ENCODE measurements around the gene SDK2. TPM values are rescaled to one million over a fixed set of nuclear protein-coding genes. Genes with fewer than 3 reads are reported as not detected.

Gene SDK2, protein sequence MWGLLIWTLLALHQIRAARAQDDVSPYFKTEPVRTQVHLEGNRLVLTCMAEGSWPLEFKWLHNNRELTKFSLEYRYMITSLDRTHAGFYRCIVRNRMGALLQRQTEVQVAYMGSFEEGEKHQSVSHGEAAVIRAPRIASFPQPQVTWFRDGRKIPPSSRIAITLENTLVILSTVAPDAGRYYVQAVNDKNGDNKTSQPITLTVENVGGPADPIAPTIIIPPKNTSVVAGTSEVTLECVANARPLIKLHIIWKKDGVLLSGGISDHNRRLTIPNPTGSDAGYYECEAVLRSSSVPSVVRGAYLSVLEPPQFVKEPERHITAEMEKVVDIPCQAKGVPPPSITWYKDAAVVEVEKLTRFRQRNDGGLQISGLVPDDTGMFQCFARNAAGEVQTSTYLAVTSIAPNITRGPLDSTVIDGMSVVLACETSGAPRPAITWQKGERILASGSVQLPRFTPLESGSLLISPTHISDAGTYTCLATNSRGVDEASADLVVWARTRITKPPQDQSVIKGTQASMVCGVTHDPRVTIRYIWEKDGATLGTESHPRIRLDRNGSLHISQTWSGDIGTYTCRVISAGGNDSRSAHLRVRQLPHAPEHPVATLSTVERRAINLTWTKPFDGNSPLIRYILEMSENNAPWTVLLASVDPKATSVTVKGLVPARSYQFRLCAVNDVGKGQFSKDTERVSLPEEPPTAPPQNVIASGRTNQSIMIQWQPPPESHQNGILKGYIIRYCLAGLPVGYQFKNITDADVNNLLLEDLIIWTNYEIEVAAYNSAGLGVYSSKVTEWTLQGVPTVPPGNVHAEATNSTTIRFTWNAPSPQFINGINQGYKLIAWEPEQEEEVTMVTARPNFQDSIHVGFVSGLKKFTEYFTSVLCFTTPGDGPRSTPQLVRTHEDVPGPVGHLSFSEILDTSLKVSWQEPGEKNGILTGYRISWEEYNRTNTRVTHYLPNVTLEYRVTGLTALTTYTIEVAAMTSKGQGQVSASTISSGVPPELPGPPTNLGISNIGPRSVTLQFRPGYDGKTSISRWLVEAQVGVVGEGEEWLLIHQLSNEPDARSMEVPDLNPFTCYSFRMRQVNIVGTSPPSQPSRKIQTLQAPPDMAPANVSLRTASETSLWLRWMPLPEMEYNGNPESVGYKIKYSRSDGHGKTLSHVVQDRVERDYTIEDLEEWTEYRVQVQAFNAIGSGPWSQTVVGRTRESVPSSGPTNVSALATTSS (N-terminal part only)
- 10 to 100 TPM; 16.5 to 26.3 TPM for total RNA-seq

- intact Hi-C loops (cut with DNase I) = no loop called here
- TF ChIP-seq POLR2A (IDR thresholded peaks at IDR 0.05) = peak; percentile 19
- no peak for TF ChIP-seq POLR2AphosphoS5 (IDR thresholded peaks at IDR 0.05)
- under 1% methylated on average over 62 of the region's 105 CpGs for WGBS
Measured at GRCh38 chr17:73644145-73645049, at the start of gene SDK2. Gene SDK2, minus strand, starts transcription at chr17:73644445. Its CDS starts 357 bp downstream, at chr17:73644088.

GRCh38 chr17:73693071-73693470 is 48.8 kb upstream of the SDK2 start:
- no peaks in the 10 kb centered on the region for H3K4me1 ChIP-seq (replicated peaks)
- H3K27ac ChIP-seq = no peak overlapping the region
- H3K9me3 ChIP-seq = no peaks in the 10 kb centered on the region
- DNase-seq (ENCODE audit: low spot score) = no peak
- 85% methylated on average over 12 of the region's 12 CpGs for WGBS
- no peak overlapping the region for H3K4me3 ChIP-seq
- H3K36me3 ChIP-seq = no peaks in the 10 kb centered on the region
- TF ChIP-seq POLR2A (IDR thresholded peaks at IDR 0.05) = no peak
- H3K27me3 ChIP-seq (replicated peaks; ENCODE audit: insufficient read depth) = no peaks in the 10 kb centered on the region
- intact Hi-C loops (cut with DNase I) = no loop called here

More at GRCh38 chr17:73644145-73645049, at the start of gene SDK2:
- Histone ChIP-seq H3K27me3 (replicated peaks; ENCODE audit: insufficient read depth) (no peaks in the 10 kb centered on the region), H3K36me3 (no peaks in the 10 kb centered on the region), H3K9me3 (no peaks in the 10 kb centered on the region), H3K27ac (peak within 1 kb of the TSS; percentile 82 to 84), H3K4me3 (peak within 1 kb of the TSS; percentile 50 to 57), H3K4me1 (replicated peaks) (peaks cover 11% of the 10 kb centered on the region)
- peak; percentile 18 for DNase-seq (ENCODE audit: low spot score)

DNA sequence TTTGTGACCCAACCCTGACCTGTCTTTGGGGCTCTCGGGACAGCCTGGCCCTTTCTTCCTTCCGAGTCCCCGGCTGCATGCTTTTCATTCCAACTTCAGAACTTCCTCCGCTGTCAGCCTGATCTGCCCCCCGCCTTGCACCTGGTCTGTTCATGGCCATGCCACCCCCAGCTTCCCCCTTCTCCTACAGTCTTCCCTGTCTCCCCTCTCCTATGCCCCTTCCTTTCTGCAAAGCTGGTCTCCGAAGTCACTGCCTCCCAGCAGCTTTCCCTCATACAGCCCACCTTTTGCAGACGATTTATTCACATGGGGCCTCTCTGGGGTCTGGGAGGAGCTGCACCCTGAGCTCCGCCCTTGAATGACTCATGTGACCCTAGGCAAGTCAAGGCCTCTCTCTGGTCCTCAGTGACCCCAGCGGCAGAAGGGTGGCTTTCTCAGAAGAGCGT is 47.1 kb upstream of the SDK2 start:
- DNase-seq (ENCODE audit: low spot score) = no peak
- no peaks in the 10 kb centered on the region for H3K9me3 ChIP-seq
- 63% methylated on average over 10 of the region's 10 CpGs for WGBS
- TF ChIP-seq, protein P1, sequence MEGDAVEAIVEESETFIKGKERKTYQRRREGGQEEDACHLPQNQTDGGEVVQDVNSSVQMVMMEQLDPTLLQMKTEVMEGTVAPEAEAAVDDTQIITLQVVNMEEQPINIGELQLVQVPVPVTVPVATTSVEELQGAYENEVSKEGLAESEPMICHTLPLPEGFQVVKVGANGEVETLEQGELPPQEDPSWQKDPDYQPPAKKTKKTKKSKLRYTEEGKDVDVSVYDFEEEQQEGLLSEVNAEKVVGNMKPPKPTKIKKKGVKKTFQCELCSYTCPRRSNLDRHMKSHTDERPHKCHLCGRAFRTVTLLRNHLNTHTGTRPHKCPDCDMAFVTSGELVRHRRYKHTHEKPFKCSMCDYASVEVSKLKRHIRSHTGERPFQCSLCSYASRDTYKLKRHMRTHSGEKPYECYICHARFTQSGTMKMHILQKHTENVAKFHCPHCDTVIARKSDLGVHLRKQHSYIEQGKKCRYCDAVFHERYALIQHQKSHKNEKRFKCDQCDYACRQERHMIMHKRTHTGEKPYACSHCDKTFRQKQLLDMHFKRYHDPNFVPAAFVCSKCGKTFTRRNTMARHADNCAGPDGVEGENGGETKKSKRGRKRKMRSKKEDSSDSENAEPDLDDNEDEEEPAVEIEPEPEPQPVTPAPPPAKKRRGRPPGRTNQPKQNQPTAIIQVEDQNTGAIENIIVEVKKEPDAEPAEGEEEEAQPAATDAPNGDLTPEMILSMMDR (IDR thresholded peaks at IDR 0.05) = no peak
- TF ChIP-seq POLR2A (IDR thresholded peaks at IDR 0.05) (no peak), POLR2AphosphoS5 (IDR thresholded peaks at IDR 0.05) (no peak)
- H3K4me3 ChIP-seq = no peak overlapping the region
- no peaks in the 10 kb centered on the region for H3K27me3 ChIP-seq (replicated peaks; ENCODE audit: insufficient read depth)
- H3K27ac ChIP-seq = no peak overlapping the region
- H3K36me3 ChIP-seq = no peaks in the 10 kb centered on the region
- intact Hi-C loops (cut with DNase I) = no loop called here
- no peaks in the 10 kb centered on the region for H3K4me1 ChIP-seq (replicated peaks)

DNA sequence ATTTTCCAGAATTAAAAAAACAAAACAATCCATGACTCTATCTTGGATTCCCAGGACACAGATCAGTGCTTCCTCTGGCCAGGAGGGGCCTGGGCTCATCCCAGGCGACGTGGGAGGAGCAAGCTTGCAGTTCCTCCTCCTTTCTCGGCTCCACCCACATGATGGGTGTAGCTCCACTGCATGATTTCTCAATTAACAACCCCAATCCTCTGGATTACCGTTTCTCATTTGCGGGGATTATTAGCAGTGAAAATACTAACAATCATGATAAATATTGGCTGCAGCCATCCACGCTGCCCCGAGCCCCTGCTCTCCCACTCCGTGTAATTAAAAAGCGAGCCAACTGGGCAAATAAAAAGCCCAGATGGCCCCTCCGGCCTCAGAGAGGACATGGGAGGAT is 46.4 kb upstream of the SDK2 start:
- no peaks in the 10 kb centered on the region for H3K27me3 ChIP-seq (replicated peaks; ENCODE audit: insufficient read depth)
- TF ChIP-seq, protein P1 (IDR thresholded peaks at IDR 0.05) = no peak
- no peak for TF ChIP-seq POLR2A (IDR thresholded peaks at IDR 0.05)
- no peak for TF ChIP-seq POLR2AphosphoS5 (IDR thresholded peaks at IDR 0.05)
- 64% methylated on average over 10 of the region's 10 CpGs for WGBS
- H3K4me3 ChIP-seq = no peak overlapping the region
- DNase-seq (ENCODE audit: low spot score) = no peak
- no peaks in the 10 kb centered on the region for H3K9me3 ChIP-seq
- H3K4me1 ChIP-seq (replicated peaks) = no peaks in the 10 kb centered on the region
- intact Hi-C loops (cut with DNase I) = no loop called here
- no peak overlapping the region for H3K27ac ChIP-seq
- H3K36me3 ChIP-seq = no peaks in the 10 kb centered on the region

DNA sequence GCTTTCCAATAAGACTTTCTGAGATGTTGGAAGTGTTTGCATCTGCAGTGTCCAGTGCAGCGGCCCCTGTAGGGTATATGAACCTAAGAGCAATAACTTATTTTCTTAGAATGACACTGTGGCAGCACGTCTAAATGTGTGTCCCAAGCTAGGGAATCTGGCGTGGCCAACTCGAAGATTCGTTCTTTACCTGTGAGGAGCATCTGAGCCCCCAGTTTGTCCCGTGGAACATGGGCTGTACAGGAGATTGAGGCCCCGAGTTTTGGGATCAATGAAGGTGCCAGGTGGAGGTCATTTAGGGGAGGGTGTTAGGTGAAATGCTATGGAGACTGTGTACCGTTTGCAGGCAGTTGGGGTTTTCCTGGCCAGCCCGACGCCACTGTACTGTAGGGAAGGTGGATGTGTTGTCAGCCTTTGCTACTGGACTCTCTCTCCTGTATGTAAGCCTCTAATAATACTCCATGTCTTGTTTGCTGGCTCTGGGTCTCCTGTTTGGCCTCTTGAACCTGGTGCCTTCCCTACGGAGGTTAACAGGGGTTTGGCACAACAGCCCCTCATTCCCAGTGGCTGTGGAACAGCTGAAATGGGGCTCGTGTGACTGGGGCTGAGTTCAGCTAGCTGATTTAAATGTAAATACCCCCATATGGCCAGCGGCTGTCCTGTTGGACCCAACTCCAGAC is 45.5 kb upstream of the SDK2 start:
- intact Hi-C loops (cut with DNase I) = no loop called here
- Histone ChIP-seq H3K36me3 (no peaks in the 10 kb centered on the region), H3K27me3 (replicated peaks; ENCODE audit: insufficient read depth) (no peaks in the 10 kb centered on the region), H3K9me3 (no peaks in the 10 kb centered on the region), H3K27ac (no peak overlapping the region), H3K4me1 (replicated peaks) (no peaks in the 10 kb centered on the region), H3K4me3 (no peak overlapping the region)
- DNase-seq (ENCODE audit: low spot score) = no peak
- 91% methylated on average over 13 of the region's 13 CpGs for WGBS
- TF ChIP-seq POLR2AphosphoS5 (IDR thresholded peaks at IDR 0.05) (no peak), POLR2A (IDR thresholded peaks at IDR 0.05) (no peak)
- TF ChIP-seq, protein P1 (IDR thresholded peaks at IDR 0.05) = no peak

Data from prostate gland (tissue), 2 donors.